Measurements from ENCODE around the gene TBCD.

TBCD gene

DNA sequence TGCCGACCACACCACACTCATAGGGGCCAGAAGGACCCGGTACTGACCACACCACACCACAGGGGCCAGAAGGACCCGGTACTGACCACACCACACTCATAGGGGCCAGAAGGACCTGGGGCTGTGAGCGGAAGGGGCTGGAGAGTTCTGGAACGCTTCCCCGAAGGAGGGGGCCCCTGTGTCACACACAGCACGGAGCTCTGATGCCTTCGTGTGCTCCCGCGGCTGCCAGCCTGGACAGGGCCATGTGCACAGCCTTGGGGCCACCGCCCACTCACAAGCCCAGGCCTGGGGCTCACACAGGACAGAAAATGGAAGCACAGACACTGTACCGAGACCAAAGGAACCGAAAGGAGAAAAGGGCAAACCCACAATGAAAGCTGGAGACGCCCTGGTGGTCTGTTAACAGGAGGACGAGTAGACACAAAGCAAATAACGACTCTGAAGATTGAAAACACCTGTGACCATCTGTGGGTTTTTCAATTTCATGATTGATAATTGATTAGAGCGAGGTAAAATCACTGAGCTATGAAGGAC is 221.0 kb downstream of the TBCD start:
- WGBS, 2 experiments, result 93 to 94% methylated on average over 17 of the region's 17 CpGs
- no peaks in the 10 kb centered on the region for H3K27me3 ChIP-seq (ENCODE audit: control insufficient read depth, insufficient read depth, low read length, poor library complexity, severe bottlenecking)

DNA sequence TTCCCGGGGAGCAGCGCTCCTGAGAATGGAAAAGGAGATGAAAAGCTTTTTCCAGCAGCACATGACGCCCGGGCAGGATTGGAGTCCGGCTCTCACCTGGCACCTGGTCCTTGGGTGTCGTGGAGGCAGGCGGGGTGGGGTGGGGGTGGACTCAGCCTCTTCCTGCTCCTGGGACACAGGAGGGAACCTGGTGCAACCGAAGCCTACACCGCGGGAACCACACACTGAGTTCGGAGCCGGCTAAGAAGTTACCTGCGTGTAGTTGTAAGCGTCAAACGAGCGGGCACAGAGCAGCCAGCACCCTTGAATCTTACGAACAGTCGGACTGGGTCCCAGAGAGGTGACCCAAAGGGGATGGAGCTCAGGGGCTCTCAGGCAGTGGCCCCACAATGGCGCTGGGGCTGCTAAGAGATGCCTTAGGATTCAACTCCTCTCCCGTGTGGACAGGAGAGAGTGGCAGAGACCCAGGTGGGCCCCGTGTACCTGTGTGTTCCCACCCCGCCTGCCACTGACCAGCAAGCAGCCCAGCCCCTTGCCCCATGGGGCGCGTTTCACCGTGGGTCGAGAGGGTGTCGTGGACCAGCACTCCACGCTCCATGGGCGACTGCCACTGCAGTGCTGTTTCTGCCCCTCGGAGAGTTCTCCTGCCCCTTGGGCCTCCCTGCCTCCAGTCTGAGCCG is 221.7 kb downstream of the TBCD start:
- H3K4me3 ChIP-seq (ENCODE audit: insufficient read depth, low read depth, low read length), result no peak overlapping the region
- no peaks in the 10 kb centered on the region for H3K27me3 ChIP-seq (ENCODE audit: control insufficient read depth, insufficient read depth, low read length, poor library complexity, severe bottlenecking)
- no peaks in the 10 kb centered on the region for H3K36me3 ChIP-seq (ENCODE audit: control insufficient read depth, insufficient read depth, low read length)
- no peak overlapping the region for H3K27ac ChIP-seq (ENCODE audit: insufficient read depth, low read depth, low read length, poor library complexity, severe bottlenecking)
- no peaks in the 10 kb centered on the region for H3K9me3 ChIP-seq (ENCODE audit: control insufficient read depth, low read length)
- peaks cover 3% of the 10 kb centered on the region for H3K4me1 ChIP-seq (ENCODE audit: control insufficient read depth, insufficient read depth, low read length)
- WGBS, 2 experiments, result 94 to 95% methylated on average over 31 of the region's 31 CpGs

More for the DNA sequence above, 221.0 kb downstream of the TBCD start:
- no peak overlapping the region for H3K27ac ChIP-seq (ENCODE audit: insufficient read depth, low read depth, low read length, poor library complexity, severe bottlenecking)
- no peak overlapping the region for H3K4me3 ChIP-seq (ENCODE audit: insufficient read depth, low read depth, low read length)
- peaks cover 3% of the 10 kb centered on the region for H3K4me1 ChIP-seq (ENCODE audit: control insufficient read depth, insufficient read depth, low read length)
- no peaks in the 10 kb centered on the region for H3K36me3 ChIP-seq (ENCODE audit: control insufficient read depth, insufficient read depth, low read length)
- H3K9me3 ChIP-seq (ENCODE audit: control insufficient read depth, low read length), result no peaks in the 10 kb centered on the region

DNA sequence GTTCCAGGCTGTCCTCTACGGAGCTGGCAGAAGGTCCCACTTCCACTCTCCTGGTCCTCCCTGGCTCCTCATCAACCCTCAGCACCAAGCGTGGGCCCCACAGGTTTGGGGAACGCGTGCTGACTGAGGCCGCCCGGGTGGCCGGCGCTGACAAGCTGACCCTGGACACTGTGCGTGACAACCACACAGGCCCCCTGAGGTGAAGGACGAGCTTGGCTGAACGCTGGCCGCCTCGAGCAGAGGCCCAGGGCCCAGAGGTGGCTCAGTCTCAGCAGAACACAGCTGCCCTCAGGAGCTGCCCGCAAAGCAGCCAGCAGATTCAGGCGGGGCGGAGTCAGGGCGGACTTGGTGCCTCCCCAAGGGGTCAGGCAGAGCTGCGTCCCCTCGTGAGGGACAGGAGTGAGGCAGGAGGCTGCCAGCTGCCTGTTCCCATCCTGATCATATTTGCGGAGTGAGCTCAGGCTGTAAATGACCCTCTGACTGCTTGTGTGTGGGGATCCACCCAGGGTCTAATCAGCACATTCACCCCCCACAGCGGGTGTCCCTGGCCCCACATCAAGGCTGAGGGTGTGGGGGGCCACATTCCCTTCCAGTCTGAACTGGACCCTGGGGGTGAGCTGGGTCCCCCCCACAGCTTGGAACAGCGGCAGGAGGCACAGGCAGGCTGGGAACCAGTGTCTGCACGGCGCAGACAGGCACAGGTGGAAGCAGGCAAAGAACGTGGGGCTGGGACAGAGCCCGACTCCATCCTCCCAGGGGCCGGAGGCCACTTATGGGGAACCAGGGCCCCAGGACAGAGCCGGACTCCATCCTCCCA is 222.5 kb downstream of the TBCD start:
- no peak overlapping the region for H3K4me3 ChIP-seq (ENCODE audit: insufficient read depth, low read depth, low read length)
- 88 to 91% methylated on average over 28 of the region's 28 CpGs for WGBS, 2 experiments

DNA sequence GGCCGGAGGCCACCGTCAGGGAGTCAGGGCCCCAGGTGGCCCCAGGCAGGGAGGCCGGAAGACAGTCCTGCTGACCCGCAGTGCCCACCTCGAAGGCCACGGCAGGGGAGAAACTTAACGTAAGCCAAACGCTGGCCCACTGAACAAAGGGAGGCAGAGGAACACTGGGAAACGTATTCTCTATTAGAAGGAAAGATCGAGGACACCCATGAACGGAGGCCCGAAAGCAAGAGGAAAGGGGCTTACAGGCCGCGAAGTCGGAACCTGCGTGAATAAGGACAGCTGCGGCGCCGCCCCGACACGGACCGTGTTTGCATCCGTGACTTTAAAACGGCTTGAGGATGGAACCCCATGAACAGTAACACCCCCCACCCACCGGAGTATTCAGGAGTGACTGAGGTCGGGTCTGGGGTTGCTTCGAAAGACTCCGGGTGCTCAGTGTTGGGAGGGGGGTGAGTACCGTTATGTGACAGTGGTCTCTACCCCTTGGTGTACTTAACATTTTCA is 225.2 kb downstream of the TBCD start:
- no peak overlapping the region for H3K4me3 ChIP-seq (ENCODE audit: insufficient read depth, low read depth, low read length)
- 93 to 97% methylated on average over 26 to 29 of the region's 29 CpGs for WGBS, 2 experiments
- H3K27ac ChIP-seq (ENCODE audit: insufficient read depth, low read depth, low read length, poor library complexity, severe bottlenecking), result no peak overlapping the region
- H3K27me3 ChIP-seq (ENCODE audit: control insufficient read depth, insufficient read depth, low read length, poor library complexity, severe bottlenecking), result no peaks in the 10 kb centered on the region
- H3K9me3 ChIP-seq (ENCODE audit: control insufficient read depth, low read length), result no peaks in the 10 kb centered on the region
- peaks cover 3% of the 10 kb centered on the region for H3K4me1 ChIP-seq (ENCODE audit: control insufficient read depth, insufficient read depth, low read length)
- no peaks in the 10 kb centered on the region for H3K36me3 ChIP-seq (ENCODE audit: control insufficient read depth, insufficient read depth, low read length)

More for the DNA sequence above, 222.5 kb downstream of the TBCD start:
- no peaks in the 10 kb centered on the region for H3K9me3 ChIP-seq (ENCODE audit: control insufficient read depth, low read length)
- H3K27me3 ChIP-seq (ENCODE audit: control insufficient read depth, insufficient read depth, low read length, poor library complexity, severe bottlenecking), result no peaks in the 10 kb centered on the region
- H3K4me1 ChIP-seq (ENCODE audit: control insufficient read depth, insufficient read depth, low read length), result peaks cover 3% of the 10 kb centered on the region
- no peaks in the 10 kb centered on the region for H3K36me3 ChIP-seq (ENCODE audit: control insufficient read depth, insufficient read depth, low read length)
- no peak overlapping the region for H3K27ac ChIP-seq (ENCODE audit: insufficient read depth, low read depth, low read length, poor library complexity, severe bottlenecking)

DNA sequence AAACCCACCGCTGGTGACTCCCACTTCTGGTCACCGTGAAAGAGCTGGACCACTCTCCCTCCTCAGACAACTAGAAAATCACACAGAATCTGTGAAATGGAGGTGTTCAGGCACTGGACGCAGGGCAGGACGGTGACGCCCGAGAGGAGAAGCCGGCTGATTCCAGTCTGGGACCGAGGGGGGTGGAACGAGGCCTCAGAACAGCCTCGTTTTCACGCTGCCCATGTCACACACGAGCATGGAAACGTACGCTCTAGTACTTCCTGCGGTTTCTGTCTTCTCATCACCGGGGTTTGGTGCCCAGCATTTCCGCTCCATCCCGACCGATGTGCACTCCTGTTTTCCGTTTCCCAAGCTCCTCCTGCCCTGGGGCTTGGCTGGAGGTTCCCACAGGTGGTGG is 225.7 kb downstream of the TBCD start:
- WGBS, 2 experiments, result 94 to 95% methylated on average over 20 of the region's 20 CpGs
- no peaks in the 10 kb centered on the region for H3K36me3 ChIP-seq (ENCODE audit: control insufficient read depth, insufficient read depth, low read length)
- H3K27me3 ChIP-seq (ENCODE audit: control insufficient read depth, insufficient read depth, low read length, poor library complexity, severe bottlenecking), result no peaks in the 10 kb centered on the region
- peaks cover 3% of the 10 kb centered on the region for H3K4me1 ChIP-seq (ENCODE audit: control insufficient read depth, insufficient read depth, low read length)
- H3K9me3 ChIP-seq (ENCODE audit: control insufficient read depth, low read length), result no peaks in the 10 kb centered on the region
- H3K27ac ChIP-seq (ENCODE audit: insufficient read depth, low read depth, low read length, poor library complexity, severe bottlenecking), result no peak overlapping the region
- H3K4me3 ChIP-seq (ENCODE audit: insufficient read depth, low read depth, low read length), result no peak overlapping the region

DNA sequence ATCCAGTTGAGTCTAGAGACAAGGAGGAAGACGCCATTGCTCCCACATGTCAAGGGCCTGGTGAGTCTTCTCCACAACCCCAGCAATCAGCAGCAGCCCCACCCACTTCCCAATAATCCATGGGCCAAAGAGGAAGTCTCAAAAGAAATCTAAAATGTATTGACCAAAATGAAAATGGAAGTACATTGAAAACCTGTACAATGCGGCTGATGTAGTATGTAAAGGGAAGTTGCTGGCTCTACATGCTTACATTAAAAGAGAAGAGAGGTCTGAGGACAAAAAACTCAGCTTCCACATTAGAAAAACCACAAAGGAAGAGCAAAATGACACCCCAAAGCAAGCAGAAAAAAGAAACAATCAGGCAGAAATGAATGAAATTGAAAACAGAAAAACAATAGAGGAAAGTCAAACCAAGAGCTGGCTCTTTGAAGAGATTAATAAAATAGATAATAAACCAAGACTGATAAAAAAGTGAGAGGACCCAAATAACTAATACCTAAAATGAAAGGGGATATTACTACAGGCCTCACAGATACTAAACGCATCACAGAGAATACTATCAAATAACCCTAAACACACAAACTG is 227.0 kb downstream of the TBCD start:
- Histone ChIP-seq H3K27ac (ENCODE audit: insufficient read depth, low read depth, low read length, poor library complexity, severe bottlenecking) (no peak overlapping the region), H3K27me3 (ENCODE audit: control insufficient read depth, insufficient read depth, low read length, poor library complexity, severe bottlenecking) (no peaks in the 10 kb centered on the region), H3K36me3 (ENCODE audit: control insufficient read depth, insufficient read depth, low read length) (no peaks in the 10 kb centered on the region), H3K4me1 (ENCODE audit: control insufficient read depth, insufficient read depth, low read length) (peaks cover 3% of the 10 kb centered on the region), H3K4me3 (ENCODE audit: insufficient read depth, low read depth, low read length) (no peak overlapping the region), H3K9me3 (ENCODE audit: control insufficient read depth, low read length) (no peaks in the 10 kb centered on the region)
- WGBS, 2 experiments, result 79 to 96% methylated on average over 3 of the region's 3 CpGs

DNA sequence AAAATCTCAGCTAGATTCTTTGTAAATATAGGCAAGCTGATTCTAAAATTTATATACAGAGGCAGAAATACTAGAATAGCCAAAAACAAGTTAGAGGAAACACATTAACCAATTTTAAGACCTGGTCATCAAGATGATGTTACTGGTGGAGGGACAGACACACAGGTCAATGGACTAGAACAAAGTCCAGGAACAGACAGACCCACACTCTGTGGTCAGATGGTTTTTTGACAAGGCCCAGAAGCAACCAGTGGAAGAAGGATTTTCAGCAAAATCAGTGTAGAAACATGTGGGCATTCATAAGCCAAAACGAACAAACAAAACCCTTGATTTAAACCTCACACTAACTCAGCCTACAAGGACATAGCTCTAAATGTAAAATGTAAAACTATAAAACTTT is 227.9 kb downstream of the TBCD start:
- Histone ChIP-seq H3K27me3 (ENCODE audit: control insufficient read depth, insufficient read depth, low read length, poor library complexity, severe bottlenecking) (no peaks in the 10 kb centered on the region), H3K4me1 (ENCODE audit: control insufficient read depth, insufficient read depth, low read length) (peaks cover under 1% of the 10 kb centered on the region)
- WGBS, 2 experiments, result no CpG with 5 or more reads among the region's 1 CpG

DNA sequence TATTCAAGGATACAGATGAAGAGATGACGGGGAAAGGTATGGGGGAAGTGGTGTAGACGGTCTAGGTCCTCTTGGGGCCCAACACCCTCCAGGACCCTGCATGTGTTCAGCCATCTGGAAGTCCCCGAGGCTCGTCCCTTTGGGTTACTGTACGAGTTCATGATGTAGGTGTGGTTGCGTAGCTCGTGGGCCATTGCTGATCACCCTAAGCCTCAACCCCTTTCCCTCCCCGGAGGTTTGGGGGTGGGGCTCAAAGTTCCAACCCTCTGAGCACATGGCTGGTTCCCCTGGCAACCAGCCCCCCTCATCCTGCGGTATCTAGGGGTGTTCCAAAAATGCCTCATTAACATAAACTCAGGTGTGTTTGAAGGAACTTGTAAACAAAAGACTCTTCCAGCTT is 228.8 kb downstream of the TBCD start:
- no peaks in the 10 kb centered on the region for H3K36me3 ChIP-seq (ENCODE audit: control insufficient read depth, insufficient read depth, low read length)
- peaks cover 8% of the 10 kb centered on the region for H3K4me1 ChIP-seq (ENCODE audit: control insufficient read depth, insufficient read depth, low read length)
- no peak overlapping the region for H3K27ac ChIP-seq (ENCODE audit: insufficient read depth, low read depth, low read length, poor library complexity, severe bottlenecking)
- H3K4me3 ChIP-seq (ENCODE audit: insufficient read depth, low read depth, low read length), result no peak overlapping the region
- 90% methylated on average over 9 of the region's 9 CpGs for WGBS, 2 experiments
- H3K9me3 ChIP-seq (ENCODE audit: control insufficient read depth, low read length), result no peaks in the 10 kb centered on the region
- H3K27me3 ChIP-seq (ENCODE audit: control insufficient read depth, insufficient read depth, low read length, poor library complexity, severe bottlenecking), result no peaks in the 10 kb centered on the region

More for the DNA sequence above, 227.9 kb downstream of the TBCD start:
- no peak overlapping the region for H3K27ac ChIP-seq (ENCODE audit: insufficient read depth, low read depth, low read length, poor library complexity, severe bottlenecking)
- no peak overlapping the region for H3K4me3 ChIP-seq (ENCODE audit: insufficient read depth, low read depth, low read length)
- no peaks in the 10 kb centered on the region for H3K36me3 ChIP-seq (ENCODE audit: control insufficient read depth, insufficient read depth, low read length)
- no peaks in the 10 kb centered on the region for H3K9me3 ChIP-seq (ENCODE audit: control insufficient read depth, low read length)

DNA sequence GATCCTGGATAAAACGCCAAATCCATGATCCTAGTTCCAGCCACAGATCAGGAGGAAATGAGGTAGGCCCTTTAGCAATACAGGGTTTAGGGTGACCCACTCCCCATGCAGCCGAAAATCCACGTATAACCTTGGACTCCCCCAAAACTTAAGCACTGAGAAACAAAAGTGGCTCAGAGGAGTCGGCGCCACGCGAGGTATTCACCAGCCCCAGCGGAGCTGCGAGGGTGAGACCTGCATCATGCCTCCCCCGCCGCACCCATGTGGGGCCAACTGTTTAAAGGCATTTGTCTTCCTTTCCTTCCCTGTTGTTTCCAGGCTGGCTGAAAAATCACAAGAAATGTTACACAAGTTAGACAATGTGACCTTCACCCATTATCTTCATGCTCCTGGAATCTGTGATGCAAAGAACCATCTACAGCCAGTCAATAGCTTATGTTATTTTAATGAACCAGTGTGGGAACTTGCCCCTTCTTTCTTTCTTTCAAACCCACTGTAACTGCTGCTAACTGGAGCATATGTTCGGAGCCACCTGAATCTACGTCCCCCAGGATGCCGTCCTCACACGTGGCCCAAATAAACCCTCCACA is 229.4 kb downstream of the TBCD start:
- Histone ChIP-seq H3K9me3 (ENCODE audit: control insufficient read depth, low read length) (no peaks in the 10 kb centered on the region), H3K4me3 (ENCODE audit: insufficient read depth, low read depth, low read length) (no peak overlapping the region), H3K27ac (ENCODE audit: insufficient read depth, low read depth, low read length, poor library complexity, severe bottlenecking) (no peak overlapping the region), H3K4me1 (ENCODE audit: control insufficient read depth, insufficient read depth, low read length) (peaks cover 14% of the 10 kb centered on the region), H3K27me3 (ENCODE audit: control insufficient read depth, insufficient read depth, low read length, poor library complexity, severe bottlenecking) (no peaks in the 10 kb centered on the region), H3K36me3 (ENCODE audit: control insufficient read depth, insufficient read depth, low read length) (no peaks in the 10 kb centered on the region)
- 88 to 89% methylated on average over 15 of the region's 15 CpGs for WGBS, 2 experiments
